Right lobe of liver (tissue), 6 donors: ENCODE data around the gene REPS2. TPM values are rescaled to one million over a fixed set of nuclear protein-coding genes. Genes with fewer than 3 reads are reported as not detected.

Source experiments
- ATAC-seq, 4 donors: fragments of 200-7000 bp; cut with Tn5 transposase; one replicate each; pipeline ENCODE4 v1.9.1; 2020; ENCODE audit warnings: mild to moderate bottlenecking in 4 of 4, moderate library complexity in 4 of 4
- DNase-seq, 3 donors: peaks; one replicate each; pipeline ENCODE4 v3.0.0-alpha.2; 2020
- H3K27ac ChIP-seq, 3 donors: fragments of 200-600 bp; one replicate each; pipeline ENCODE4 v1.8.0; 2022
- H3K27me3 ChIP-seq, 2 donors: fragments of 200-600 bp; one replicate each; pipeline ENCODE4 v1.8.0; 2022
- H3K36me3 ChIP-seq, 4 donors: fragments of 200-600 bp; sonication (generic) in 1 of 4; one replicate each; pipeline versions ENCODE4 v1.5.1 to v1.8.0; 2017 to 2022; ENCODE audit warnings: control low read depth in 1 of 4
- H3K4me1 ChIP-seq, 4 donors: fragments of 200-600 bp; sonication (generic) in 1 of 4; one replicate each; pipeline versions ENCODE4 v1.5.1 to v1.8.0; 2017 to 2022; ENCODE audit warnings: control low read depth in 1 of 4
- H3K4me3 ChIP-seq, 3 donors: fragments of 200-600 bp; one replicate each; pipeline ENCODE4 v1.8.0; 2022
- H3K9me3 ChIP-seq, 4 donors: fragments of 200-600 bp; sonication (generic) in 1 of 4; one replicate each; pipeline versions ENCODE4 v1.5.1 to v1.8.0; 2017 to 2022; ENCODE audit warnings: control low read depth in 1 of 4
- POLR2A ChIP-seq: fragments of 450-650 bp; IDR thresholded peaks from one replicate; pipeline ENCODE4 v1.6.1; 2017; ENCODE audit warnings: antibody characterized with exemption, mild to moderate bottlenecking
- WGBS: methylation state at CpG from one replicate; pipeline ENCODE4 v1.1.6; 2018; ENCODE audit warnings: low coverage, low lambda C conversion rate; ENCODE audit not compliant: insufficient coverage; ENCODE audit errors: missing lambda C conversion rate; 5-methylcytosine and 5-hydroxymethylcytosine counted together
- intact Hi-C, 2 donors: fragments of 100-400 bp; cut with DNase I; formaldehyde crosslinking; loops; one replicate each; pipeline versions ENCODE4 v1.11.2 to v1.14.1; 2022
- long read RNA-seq: library from polyadenylated mRNA; unstranded; transcript quantifications from one replicate; pipeline ENCODE4 v2.0.0, GENCODE V29; 2019
- total RNA-seq, 6 experiments: library from RNA; depleted of rRNA in 2 of 6; stranded (reverse); fragments of >200 nt in 2 of 6; fragmentation: NEBNext Ultra II Directional in 3 of 6; extraction: Animal tissue kit (Norgen Biotek cat#: 25700) in 3 of 6; gene quantifications; one replicate each; pipeline versions ENCODE4 v1.1.0 to v1.2.4, GENCODE V29; 2016 to 2023
- TF ChIP-seq, protein P1 (sequence below), 4 donors: fragments of 200-600 bp in 3 of 4; fragments of 450-650 bp in 1 of 4; IDR thresholded peaks; one replicate each; pipeline versions ENCODE4 v1.5.1 to v1.8.0; 2016 to 2022; ENCODE audit warnings: antibody characterized with exemption in 4 of 4, mild to moderate bottlenecking in 2 of 4
- donor health status: DM: no; HTN: yes; CAD: no.
- donor health status: DM: no; HTN: no; CAD: no.
- donor health status: DM: no; HTN: no; CAD: no.
- donor health status: DM: no; HTN: yes; CAD: no.
- donor health status: DM: no; HTN: yes; CAD: no.

REPS2 gene
- total RNA-seq: 10 to 100 TPM in 4 of 6 experiments, 1 to 10 TPM in 2; 6.0 to 16.7 (median 13.1) TPM
- long read RNA-seq: 0 reads

DNA sequence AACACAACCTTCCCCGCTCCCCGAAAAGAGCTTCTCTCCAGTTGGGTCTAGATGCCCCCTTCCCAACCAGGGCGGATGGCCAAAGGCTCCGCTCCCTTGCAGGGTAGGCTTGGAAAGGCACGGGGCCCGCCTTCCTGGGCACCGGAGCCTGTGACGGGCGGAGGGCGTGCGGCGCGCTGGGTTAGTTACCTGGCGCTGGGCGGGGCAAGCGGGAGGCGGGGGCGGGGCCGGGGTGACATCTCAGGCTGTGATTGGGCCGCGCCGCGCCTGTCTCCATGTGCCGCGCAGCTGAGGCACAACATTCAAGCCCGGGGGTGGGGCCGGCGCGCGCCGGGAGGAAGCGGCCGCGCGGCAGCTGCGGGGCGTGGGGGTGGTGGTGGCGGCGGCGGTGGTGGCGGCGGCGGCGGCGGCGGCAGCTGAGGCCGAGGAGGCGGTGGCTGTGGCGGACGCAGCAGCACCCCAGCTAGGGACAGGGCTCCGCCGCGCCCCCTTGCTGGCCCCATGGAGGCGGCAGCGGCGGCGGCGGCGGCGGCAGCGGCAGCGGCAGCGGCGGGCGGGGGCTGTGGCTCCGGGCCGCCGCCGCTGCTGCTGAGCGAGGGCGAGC lies at the start of gene REPS2:
REPS2 (plus strand) TSS at position 298 of the 604 bp plus-strand sequence; CDS start at position 502, 204 bp downstream.
- Histone ChIP-seq H3K36me3 (no peaks in the 10 kb centered on the region), H3K9me3 (no peaks in the 10 kb centered on the region), H3K4me1 (no peaks in the 10 kb centered on the region), H3K27me3 (no peaks in the 10 kb centered on the region), H3K27ac (peak within 1 kb of the TSS in 1 of 3 donors; percentile 43), H3K4me3 (peak within 1 kb of the TSS; percentile 49 to 64 (median 64))
- intact Hi-C loops: no loop called here
- TF ChIP-seq POLR2A: no peak
- TF ChIP-seq, protein P1, sequence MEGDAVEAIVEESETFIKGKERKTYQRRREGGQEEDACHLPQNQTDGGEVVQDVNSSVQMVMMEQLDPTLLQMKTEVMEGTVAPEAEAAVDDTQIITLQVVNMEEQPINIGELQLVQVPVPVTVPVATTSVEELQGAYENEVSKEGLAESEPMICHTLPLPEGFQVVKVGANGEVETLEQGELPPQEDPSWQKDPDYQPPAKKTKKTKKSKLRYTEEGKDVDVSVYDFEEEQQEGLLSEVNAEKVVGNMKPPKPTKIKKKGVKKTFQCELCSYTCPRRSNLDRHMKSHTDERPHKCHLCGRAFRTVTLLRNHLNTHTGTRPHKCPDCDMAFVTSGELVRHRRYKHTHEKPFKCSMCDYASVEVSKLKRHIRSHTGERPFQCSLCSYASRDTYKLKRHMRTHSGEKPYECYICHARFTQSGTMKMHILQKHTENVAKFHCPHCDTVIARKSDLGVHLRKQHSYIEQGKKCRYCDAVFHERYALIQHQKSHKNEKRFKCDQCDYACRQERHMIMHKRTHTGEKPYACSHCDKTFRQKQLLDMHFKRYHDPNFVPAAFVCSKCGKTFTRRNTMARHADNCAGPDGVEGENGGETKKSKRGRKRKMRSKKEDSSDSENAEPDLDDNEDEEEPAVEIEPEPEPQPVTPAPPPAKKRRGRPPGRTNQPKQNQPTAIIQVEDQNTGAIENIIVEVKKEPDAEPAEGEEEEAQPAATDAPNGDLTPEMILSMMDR (IDR thresholded peaks at IDR 0.05): no peak
- peak; percentile 90 to 92 (median 90) for DNase-seq
- peak; percentile 98 to 99 (median 98) for ATAC-seq
- 29% methylated on average over 7 of the region's 71 CpGs for WGBS

DNA sequence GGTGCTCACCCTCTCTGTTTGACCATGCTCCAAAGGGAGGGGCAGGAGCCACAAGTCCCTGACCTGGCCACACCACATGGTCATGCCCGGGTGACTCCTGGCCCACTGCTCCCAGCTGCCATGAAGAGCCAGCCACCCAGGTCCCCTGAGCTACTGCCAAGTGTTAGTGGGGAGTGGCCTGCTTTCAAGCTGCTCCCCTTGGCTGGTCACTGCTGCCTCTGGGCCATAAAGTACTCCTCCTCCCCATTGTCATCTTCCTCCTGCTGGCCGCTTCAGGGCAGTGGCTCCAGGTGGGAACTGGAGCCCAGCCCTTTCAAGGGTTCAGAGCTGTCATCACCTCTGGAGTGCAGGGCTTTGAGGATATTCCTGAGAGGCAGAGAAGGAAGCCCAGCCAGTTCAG lies 49.0 kb upstream of the REPS2 start:
- Histone ChIP-seq H3K4me1 (no peaks in the 10 kb centered on the region), H3K4me3 (no peak overlapping the region), H3K27me3 (no peaks in the 10 kb centered on the region), H3K9me3 (no peaks in the 10 kb centered on the region), H3K36me3 (no peaks in the 10 kb centered on the region), H3K27ac (no peak overlapping the region)
- TF ChIP-seq, protein P1 (IDR thresholded peaks at IDR 0.05): no peak
- no peak for TF ChIP-seq POLR2A
- peak in 2 of 4 donors; percentile 27 to 29 for ATAC-seq
- intact Hi-C loops: no loop called here
- no CpG with 5 or more reads among the region's 2 CpGs for WGBS
- no peak for DNase-seq

DNA sequence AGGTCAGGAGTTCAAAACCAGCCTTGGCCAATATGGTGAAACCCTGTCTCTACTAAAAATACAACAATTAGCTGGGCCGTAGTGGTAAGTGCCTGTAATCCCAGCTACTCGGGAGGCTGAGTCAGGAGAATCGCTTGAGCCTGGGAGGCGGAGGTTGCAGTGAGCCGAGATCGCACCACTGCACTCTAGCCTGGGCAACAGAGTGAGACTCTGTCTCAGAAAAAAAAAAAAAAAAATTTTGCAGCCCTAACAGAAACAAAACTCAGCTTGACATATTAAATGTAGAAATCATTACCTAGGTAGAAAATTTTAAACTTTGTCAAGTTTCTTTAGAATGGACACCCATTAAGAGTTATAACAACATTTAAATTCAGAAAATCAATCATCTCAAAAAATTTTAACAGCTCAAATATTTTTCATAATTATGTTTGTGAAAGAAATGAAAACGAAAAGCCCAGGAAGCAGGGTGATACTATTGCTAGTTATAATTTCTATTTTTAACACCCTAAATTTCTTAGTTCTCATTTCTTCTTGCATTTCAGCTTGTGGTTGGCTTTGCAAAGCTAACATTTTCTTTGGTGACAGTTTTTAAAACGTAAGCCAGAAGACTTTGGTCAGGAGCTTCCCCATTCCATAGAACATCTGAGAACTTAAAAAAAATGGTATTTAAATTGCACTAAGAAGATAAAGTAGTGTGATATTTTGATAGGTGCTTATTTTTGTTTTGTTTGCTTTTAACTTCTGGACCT lies 43.0 kb upstream of the REPS2 start:
- TF ChIP-seq, protein P1 (IDR thresholded peaks at IDR 0.05): no peak
- no peak for TF ChIP-seq POLR2A
- no peaks in the 10 kb centered on the region for H3K4me1 ChIP-seq
- no peaks in the 10 kb centered on the region for H3K36me3 ChIP-seq
- H3K27ac ChIP-seq: no peak overlapping the region
- H3K27me3 ChIP-seq: peaks cover 0 to 2% of the 10 kb centered on the region in 2 donors
- no peak overlapping the region for H3K4me3 ChIP-seq
- H3K9me3 ChIP-seq: no peaks in the 10 kb centered on the region
- intact Hi-C loops: no loop called here
- no peak for DNase-seq
- ATAC-seq: no peak
- WGBS: 41% methylated on average over 8 of the region's 8 CpGs

DNA sequence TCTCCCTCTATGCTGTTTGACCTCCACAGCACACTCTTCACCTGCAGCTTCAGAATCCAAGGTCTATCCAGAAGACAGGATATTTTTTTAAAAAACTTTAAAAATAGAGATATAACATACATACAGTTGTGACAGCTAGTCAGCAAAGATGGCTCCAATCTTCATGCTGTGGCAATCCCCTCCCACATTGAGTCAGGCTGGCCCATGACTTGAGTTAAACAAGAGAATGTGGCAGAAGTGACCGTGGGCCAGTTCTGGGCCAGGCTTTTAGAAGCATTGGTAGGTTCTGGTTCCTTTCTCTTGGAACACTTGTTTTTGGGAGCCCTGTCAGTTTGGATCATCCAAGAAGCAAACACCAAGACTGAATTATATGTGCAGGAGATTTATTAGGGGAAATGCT lies 36.1 kb upstream of the REPS2 start:
- 40% methylated on average over 1 of the region's 1 CpG for WGBS

More for the DNA sequence above, 36.1 kb upstream of the REPS2 start:
- no peak for DNase-seq
- no peaks in the 10 kb centered on the region for H3K4me1 ChIP-seq
- H3K9me3 ChIP-seq: no peaks in the 10 kb centered on the region
- intact Hi-C loops: no loop called here
- H3K4me3 ChIP-seq: no peak overlapping the region
- H3K27ac ChIP-seq: no peak overlapping the region
- no peaks in the 10 kb centered on the region for H3K36me3 ChIP-seq
- TF ChIP-seq POLR2A: no peak
- TF ChIP-seq, protein P1 (IDR thresholded peaks at IDR 0.05): no peak
- ATAC-seq: no peak
- peaks cover 0 to 2% of the 10 kb centered on the region in 2 donors for H3K27me3 ChIP-seq
